C4-2B (cell line): ENCODE data around the gene GALK2.
"Not testable (repeated sequence)": the region's sequence is repeated elsewhere in the genome, so short reads cannot be mapped to it uniquely, and the experiment has no call there.

ENCODE experiments used
- H3K27ac ChIP-seq: fragments of 450-650 bp; 2 replicates; pipeline ENCODE4 v1.5.1; 2017
- CTCF ChIP-seq: fragments of 450-650 bp; conservative IDR thresholded peaks from 2 replicates; pipeline ENCODE4 v1.5.1; 2017; ENCODE audit warnings: mild to moderate bottlenecking
- ZFX ChIP-seq: fragments of 450-650 bp; IDR thresholded peaks from 2 replicates; pipeline ENCODE4 v1.6.1; 2017

The GALK2 gene

DNA sequence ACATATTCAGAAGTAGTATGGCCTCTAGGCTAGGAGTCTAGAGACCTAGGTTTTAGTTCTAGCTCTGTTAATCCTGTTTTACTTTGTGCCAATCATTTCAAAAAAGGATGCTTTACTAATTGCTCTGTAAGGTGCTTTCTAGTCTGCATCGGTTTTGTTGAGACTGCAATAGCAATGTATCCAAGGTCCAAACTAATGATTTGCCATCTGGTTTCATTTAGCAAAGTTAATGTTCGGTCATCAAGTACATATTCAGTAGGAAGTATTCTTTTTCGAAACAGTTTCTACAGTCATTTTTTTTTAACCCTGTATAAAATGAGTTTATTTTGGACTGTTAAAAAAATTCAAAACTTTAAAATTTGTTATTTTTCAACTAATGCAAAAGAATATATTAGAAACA, 2.0 kb upstream of the GALK2 start:
- no peak overlapping the region for H3K27ac ChIP-seq
- no peak for TF ChIP-seq ZFX
- no peak for TF ChIP-seq CTCF

DNA sequence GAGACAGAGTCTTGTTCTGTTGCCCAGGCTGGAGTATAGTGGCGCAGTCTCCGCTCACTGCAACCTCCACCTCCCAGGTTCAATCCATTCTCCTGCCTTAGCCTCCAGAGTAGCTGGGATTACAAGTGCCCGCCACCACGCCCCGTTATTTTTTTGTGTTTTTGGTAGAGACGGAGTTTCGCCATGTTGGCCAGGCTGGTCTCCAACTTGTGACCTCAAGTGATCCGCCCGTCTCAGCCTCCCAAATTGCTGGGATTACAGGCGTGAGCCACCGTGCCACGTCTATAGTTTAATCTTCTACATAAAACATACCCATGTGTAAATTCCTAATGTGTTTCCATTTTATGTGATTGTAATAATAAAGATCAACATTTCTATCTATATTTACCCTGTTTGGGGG, 1.7 kb downstream of the GALK2 start:
- peak overlapping the region; percentile 80; the same call in 1 of the 2 replicates for H3K27ac ChIP-seq
- TF ChIP-seq ZFX (no peak), CTCF (no peak)

- no peak overlapping the region for H3K27ac ChIP-seq
Measured at GRCh38 chr15:49174902-49175301, 4.9 kb downstream of the GALK2 start.

GRCh38 chr15:49175582-49176397, 5.7 kb downstream of the GALK2 start:
- H3K27ac ChIP-seq, result not testable (repeated sequence)

More at GRCh38 chr15:49174902-49175301, 4.9 kb downstream of the GALK2 start:
- TF ChIP-seq CTCF (no peak), ZFX (no peak)

- TF ChIP-seq CTCF, result no peak
- no peak for TF ChIP-seq ZFX
- H3K27ac ChIP-seq, result no peak overlapping the region
Measured at GRCh38 chr15:49178497-49178896, 8.4 kb downstream of the GALK2 start.

DNA sequence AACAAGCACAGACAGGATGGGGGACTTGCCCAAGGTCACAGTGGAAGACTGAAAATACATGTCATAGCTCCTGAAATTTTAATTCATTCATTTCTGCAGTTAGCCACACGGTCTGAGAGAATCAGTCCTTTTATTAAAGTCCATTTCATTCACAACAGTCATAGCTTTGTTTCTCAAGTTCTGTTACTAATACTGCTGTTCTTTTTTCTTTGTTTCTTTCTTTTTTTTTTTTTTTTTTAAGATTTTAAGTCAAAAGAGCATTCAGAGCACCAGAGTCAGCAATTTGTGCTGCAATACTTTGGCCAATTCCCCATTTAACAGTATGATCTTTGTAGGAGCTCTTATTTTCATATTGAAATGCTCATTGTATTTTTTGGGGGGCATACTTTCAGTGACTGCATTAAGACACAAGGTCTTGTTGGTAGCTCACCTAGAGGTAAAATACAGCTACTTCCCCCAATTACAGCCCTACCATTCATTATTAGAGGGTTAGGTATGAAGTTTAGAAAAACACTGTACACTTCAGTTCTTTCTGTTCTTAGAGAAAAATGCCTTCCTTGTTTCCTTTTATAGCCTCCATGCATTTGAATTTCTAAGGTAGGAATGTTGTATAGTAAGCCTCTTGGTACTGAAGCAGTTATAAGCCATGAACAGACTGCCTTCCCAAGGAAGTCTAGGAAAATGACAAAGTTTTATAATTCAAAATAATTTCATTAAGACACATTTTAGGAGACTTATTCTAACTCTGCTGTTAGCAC, 9.6 kb downstream of the GALK2 start:
- TF ChIP-seq CTCF (no peak), ZFX (no peak)
- no peak overlapping the region for H3K27ac ChIP-seq

- TF ChIP-seq CTCF, result no peak
- TF ChIP-seq ZFX, result no peak
- H3K27ac ChIP-seq, result no peak overlapping the region
Measured at GRCh38 chr15:49182128-49182527, 12.1 kb downstream of the GALK2 start.

DNA sequence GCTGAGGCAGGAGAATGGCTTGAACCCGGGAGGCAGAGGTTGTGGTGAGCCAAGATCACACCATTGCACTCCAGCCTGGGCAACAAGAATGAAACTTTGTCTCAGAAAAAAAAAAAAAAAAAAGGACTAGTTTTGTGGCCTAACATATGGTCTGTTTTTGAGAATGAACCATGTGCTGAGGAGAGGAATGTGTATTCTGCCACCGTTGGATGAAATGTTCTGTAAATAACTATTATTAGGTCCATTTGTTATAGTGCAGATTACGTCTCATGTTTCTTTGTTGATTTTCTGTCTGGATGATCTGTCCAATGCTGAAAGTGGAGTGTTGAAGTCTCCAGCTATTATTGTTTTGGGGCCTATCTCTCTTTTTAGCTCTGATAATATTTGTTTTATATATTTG, 13.7 kb downstream of the GALK2 start:
- peak overlapping the region; percentile 10; the same call in 1 of the 2 replicates for H3K27ac ChIP-seq
